Endothelial cell (in vitro differentiated cells): Measurements from ENCODE around the gene HOXA7. TPM values are rescaled to one million over a fixed set of nuclear protein-coding genes. Genes with fewer than 3 reads are reported as not detected.
A peak's percentile ranks its signal among the peaks of the same experiment; 100 is the strongest.

Experiments used
- DNase-seq: peaks from one replicate; pipeline ENCODE4 v3.0.0; 2021; ENCODE audit warnings: low spot score
- H3K27ac Mint-ChIP-seq: one replicate; pipeline ENCODE4 v1.8.0; 2021; ENCODE audit warnings: mixed read lengths, inconsistent platforms; ENCODE audit not compliant: unreplicated experiment
- H3K27me3 Mint-ChIP-seq: one replicate; pipeline ENCODE4 v1.8.0; 2021; ENCODE audit warnings: mild to moderate bottlenecking, moderate library complexity, mixed read lengths, inconsistent platforms; ENCODE audit not compliant: unreplicated experiment
- H3K36me3 Mint-ChIP-seq: one replicate; pipeline ENCODE4 v1.8.0; 2021; ENCODE audit warnings: mild to moderate bottlenecking, low read depth, mixed read lengths, inconsistent platforms; ENCODE audit not compliant: unreplicated experiment
- H3K4me1 Mint-ChIP-seq: one replicate; pipeline ENCODE4 v1.8.0; 2021; ENCODE audit warnings: mild to moderate bottlenecking, mixed read lengths, inconsistent platforms; ENCODE audit not compliant: unreplicated experiment
- H3K4me3 Mint-ChIP-seq: one replicate; pipeline ENCODE4 v1.8.0; 2021; ENCODE audit warnings: mild to moderate bottlenecking, mixed read lengths, inconsistent platforms; ENCODE audit not compliant: unreplicated experiment
- H3K9me3 Mint-ChIP-seq: one replicate; pipeline ENCODE4 v1.8.0; 2021; ENCODE audit warnings: mixed read lengths, inconsistent platforms; ENCODE audit not compliant: unreplicated experiment
- CTCF ChIP-seq: fragments of 200-600 bp; sonication (generic); IDR thresholded peaks from one replicate; pipeline ENCODE4 v1.5.0; 2021; ENCODE audit warnings: antibody characterized with exemption; ENCODE audit not compliant: unreplicated experiment
- total RNA-seq: library from RNA; stranded (reverse); fragmentation: NEBNext Ultra II Directional; extraction: Animal tissue kit (Norgen Biotek cat#: 25700); gene quantifications from one replicate; pipeline ENCODE4 v1.2.1, GENCODE V29; 2021; ENCODE audit not compliant: unreplicated experiment

Gene HOXA7
- total RNA-seq, 1 donor from 2014 or later, result not detected

GRCh38 chr7:27189997-27190748 lies 33.7 kb upstream of the HOXA7 start:
- peaks cover 62% of the 10 kb centered on the region for H3K27me3 Mint-ChIP-seq
- TF ChIP-seq CTCF, result no peak
- H3K27ac Mint-ChIP-seq, result no peak overlapping the region
- H3K36me3 Mint-ChIP-seq, result peaks cover 6% of the 10 kb centered on the region
- peaks cover 36% of the 10 kb centered on the region for H3K4me1 Mint-ChIP-seq
- no peaks in the 10 kb centered on the region for H3K9me3 Mint-ChIP-seq
- peak overlapping the region; percentile 67 for H3K4me3 Mint-ChIP-seq
- no peak for DNase-seq

GRCh38 chr7:27189295-27189996 lies 33.0 kb upstream of the HOXA7 start:
- Mint-ChIP-seq H3K27me3 (peaks cover 60% of the 10 kb centered on the region), H3K9me3 (no peaks in the 10 kb centered on the region), H3K27ac (no peak overlapping the region), H3K4me1 (peaks cover 42% of the 10 kb centered on the region), H3K36me3 (peaks cover 6% of the 10 kb centered on the region), H3K4me3 (no peak overlapping the region)
- DNase-seq, result no peak
- TF ChIP-seq CTCF, result no peak

GRCh38 chr7:27188386-27189294 lies 32.2 kb upstream of the HOXA7 start:
- TF ChIP-seq CTCF, result no peak
- H3K4me3 Mint-ChIP-seq, result peak overlapping the region; percentile 81
- H3K4me1 Mint-ChIP-seq, result peaks cover 46% of the 10 kb centered on the region
- DNase-seq, result no peak
- H3K27ac Mint-ChIP-seq, result no peak overlapping the region
- H3K27me3 Mint-ChIP-seq, result peaks cover 57% of the 10 kb centered on the region
- no peaks in the 10 kb centered on the region for H3K9me3 Mint-ChIP-seq
- peaks cover 6% of the 10 kb centered on the region for H3K36me3 Mint-ChIP-seq

GRCh38 chr7:27187475-27188385 lies 31.3 kb upstream of the HOXA7 start:
- H3K27ac Mint-ChIP-seq, result no peak overlapping the region
- peaks cover 46% of the 10 kb centered on the region for H3K4me1 Mint-ChIP-seq
- no peaks in the 10 kb centered on the region for H3K9me3 Mint-ChIP-seq
- no peak for TF ChIP-seq CTCF
- H3K27me3 Mint-ChIP-seq, result peaks cover 58% of the 10 kb centered on the region
- no peak overlapping the region for H3K4me3 Mint-ChIP-seq
- no peak for DNase-seq
- peaks cover 6% of the 10 kb centered on the region for H3K36me3 Mint-ChIP-seq
